Tibial nerve (tissue), 4 donors: ENCODE data around the gene PLB1. TPM values are rescaled to one million over a fixed set of nuclear protein-coding genes. Genes with fewer than 3 reads are reported as not detected.

ENCODE experiments used
- DNase-seq, 2 donors: peaks; one replicate each; pipeline ENCODE4 v3.0.0-alpha.2; 2019; ENCODE audit warnings: low spot score in 2 of 2
- H3K27ac ChIP-seq, 4 donors: fragments of 200-600 bp; sonication (generic) in 3 of 4; one replicate each; pipeline ENCODE4 v1.5.1; 2017 to 2019; ENCODE audit warnings: mild to moderate bottlenecking in 1 of 4
- H3K27me3 ChIP-seq, 2 donors: fragments of 200-600 bp; sonication (generic) in 1 of 2; one replicate each; pipeline versions ENCODE4 v1.5.1 to v1.6.0; 2017 to 2019
- H3K36me3 ChIP-seq, 3 donors: fragments of 200-600 bp; sonication (generic); one replicate each; pipeline ENCODE4 v1.5.1; 2018 to 2019
- H3K4me1 ChIP-seq, 4 donors: fragments of 200-600 bp; sonication (generic) in 3 of 4; one replicate each; pipeline ENCODE4 v1.5.1; 2017 to 2019
- H3K4me3 ChIP-seq, 4 donors: fragments of 200-600 bp; sonication (generic) in 3 of 4; one replicate each; pipeline ENCODE4 v1.5.1; 2017 to 2019; ENCODE audit warnings: mild to moderate bottlenecking in 1 of 4, moderate library complexity in 1 of 4
- H3K9me3 ChIP-seq, 4 donors: fragments of 200-600 bp; sonication (generic) in 3 of 4; one replicate each; pipeline ENCODE4 v1.5.1; 2017 to 2019
- CTCF ChIP-seq, 5 experiments: fragments of 200-600 bp in 3 of 5; fragments of 450-650 bp in 2 of 5; sonication (generic) in 3 of 5; IDR thresholded peaks; one replicate each; pipeline ENCODE4 v1.5.1; 2016 to 2019; ENCODE audit warnings: antibody characterized with exemption in 5 of 5, mild to moderate bottlenecking in 3 of 5, moderate library complexity in 2 of 5
- EP300 ChIP-seq, 2 donors: sonication (generic); formaldehyde crosslinking; IDR thresholded peaks; one replicate each; pipeline ENCODE4 v1.6.1; 2017; ENCODE audit warnings: antibody characterized with exemption in 2 of 2, mild to moderate bottlenecking in 1 of 2
- POLR2A ChIP-seq, 2 donors: fragments of 450-650 bp; IDR thresholded peaks; one replicate each; pipeline ENCODE4 v1.6.1; 2017; ENCODE audit warnings: antibody characterized with exemption in 2 of 2, mild to moderate bottlenecking in 2 of 2, moderate library complexity in 2 of 2
- WGBS, 2 donors: methylation state at CpG; one replicate each; pipeline ENCODE4 v1.1.5; 2018; 5-methylcytosine and 5-hydroxymethylcytosine counted together
- total RNA-seq, 4 donors: library from RNA; depleted of rRNA; stranded (reverse); fragments of >200 nt; gene quantifications; one replicate each; pipeline ENCODE4 v1.1.0, GENCODE V29; 2016

The PLB1 gene
- total RNA-seq, 4 donors from 2014 or later, result 1.7 to 8.4 (median 4.7) TPM

- H3K36me3 ChIP-seq, result no peaks in the 10 kb centered on the region
- no peak overlapping the region for H3K27ac ChIP-seq
- no peak overlapping the region for H3K4me3 ChIP-seq
- TF ChIP-seq POLR2A (IDR thresholded peaks at IDR 0.05) (no peak), CTCF (IDR thresholded peaks at IDR 0.05) (no peak), EP300 (IDR thresholded peaks at IDR 0.05) (no peak)
- 65 to 75% methylated on average over 1 of the region's 1 CpG for WGBS, 2 donors
- DNase-seq, result no peak
- H3K4me1 ChIP-seq, result no peaks in the 10 kb centered on the region
- no peaks in the 10 kb centered on the region for H3K27me3 ChIP-seq
- peaks cover 0 to 4% (median 2%) of the 10 kb centered on the region in 4 donors for H3K9me3 ChIP-seq
These were observed 178.8 kb downstream of the PLB1 start for GRCh38 chr2:28674713-28675068.

- DNase-seq, result no peak
- no peaks in the 10 kb centered on the region for H3K27me3 ChIP-seq
- H3K36me3 ChIP-seq, result no peaks in the 10 kb centered on the region
- H3K9me3 ChIP-seq, result peaks cover 0 to 4% (median 2%) of the 10 kb centered on the region in 4 donors
- TF ChIP-seq POLR2A (IDR thresholded peaks at IDR 0.05), result no peak
- TF ChIP-seq EP300 (IDR thresholded peaks at IDR 0.05), result no peak
- no peak for TF ChIP-seq CTCF (IDR thresholded peaks at IDR 0.05)
- whole genome bisulfite sequencing, 2 donors, result 92% methylated on average over 5 of the region's 5 CpGs
- peaks cover 0 to 6% (median 0%) of the 10 kb centered on the region in 4 donors for H3K4me1 ChIP-seq
- H3K4me3 ChIP-seq, result no peak overlapping the region
- no peak overlapping the region for H3K27ac ChIP-seq
These were observed 180.4 kb downstream of the PLB1 start for GRCh38 chr2:28676152-28676835.

GRCh38 chr2:28678175-28678855 lies 182.5 kb downstream of the PLB1 start:
- no peak for DNase-seq
- H3K4me3 ChIP-seq, result no peak overlapping the region
- no peaks in the 10 kb centered on the region for H3K27me3 ChIP-seq
- no peak overlapping the region for H3K27ac ChIP-seq
- 63 to 67% methylated on average over 11 of the region's 11 CpGs for WGBS, 2 donors
- H3K36me3 ChIP-seq, result no peaks in the 10 kb centered on the region
- H3K9me3 ChIP-seq, result peaks cover 0 to 3% (median under 1%) of the 10 kb centered on the region in 4 donors
- TF ChIP-seq CTCF (IDR thresholded peaks at IDR 0.05), result no peak
- no peak for TF ChIP-seq POLR2A (IDR thresholded peaks at IDR 0.05)
- no peak for TF ChIP-seq EP300 (IDR thresholded peaks at IDR 0.05)
- peaks cover 0 to 9% (median 3%) of the 10 kb centered on the region in 4 donors for H3K4me1 ChIP-seq

- no peak for DNase-seq
- Histone ChIP-seq H3K27ac (no peak overlapping the region), H3K4me3 (no peak overlapping the region), H3K27me3 (no peaks in the 10 kb centered on the region), H3K9me3 (no peaks in the 10 kb centered on the region), H3K4me1 (peaks cover 0 to 11% (median 9%) of the 10 kb centered on the region in 4 donors), H3K36me3 (no peaks in the 10 kb centered on the region)
- WGBS, 2 donors, result 80 to 100% methylated on average over 1 of the region's 1 CpG
- TF ChIP-seq POLR2A (IDR thresholded peaks at IDR 0.05) (no peak), CTCF (IDR thresholded peaks at IDR 0.05) (no peak), EP300 (IDR thresholded peaks at IDR 0.05) (no peak)
These were observed 183.1 kb downstream of the PLB1 start for GRCh38 chr2:28678944-28679343.

GRCh38 chr2:28680657-28681056 lies 184.8 kb downstream of the PLB1 start:
- Histone ChIP-seq H3K9me3 (no peaks in the 10 kb centered on the region), H3K4me1 (peaks cover 0 to 11% (median 9%) of the 10 kb centered on the region in 4 donors), H3K36me3 (no peaks in the 10 kb centered on the region), H3K4me3 (no peak overlapping the region), H3K27ac (no peak overlapping the region), H3K27me3 (no peaks in the 10 kb centered on the region)
- no peak for TF ChIP-seq CTCF (IDR thresholded peaks at IDR 0.05)
- TF ChIP-seq EP300 (IDR thresholded peaks at IDR 0.05), result no peak
- no peak for TF ChIP-seq POLR2A (IDR thresholded peaks at IDR 0.05)
- no peak for DNase-seq
- 83 to 95% methylated on average over 5 to 6 of the region's 6 CpGs for WGBS, 2 donors
